GM21423 (cell line): ENCODE measurements around the gene STRAP.

Experiments
- ATAC-seq: cut with Tn5 transposase; IDR thresholded peaks from one replicate; pipeline ENCODE4 v1.9.1; 2021; ENCODE audit warnings: mild to moderate bottlenecking, moderate library complexity; ENCODE audit not compliant: unreplicated experiment

STRAP gene, protein sequence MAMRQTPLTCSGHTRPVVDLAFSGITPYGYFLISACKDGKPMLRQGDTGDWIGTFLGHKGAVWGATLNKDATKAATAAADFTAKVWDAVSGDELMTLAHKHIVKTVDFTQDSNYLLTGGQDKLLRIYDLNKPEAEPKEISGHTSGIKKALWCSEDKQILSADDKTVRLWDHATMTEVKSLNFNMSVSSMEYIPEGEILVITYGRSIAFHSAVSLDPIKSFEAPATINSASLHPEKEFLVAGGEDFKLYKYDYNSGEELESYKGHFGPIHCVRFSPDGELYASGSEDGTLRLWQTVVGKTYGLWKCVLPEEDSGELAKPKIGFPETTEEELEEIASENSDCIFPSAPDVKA

GRCh38 chr12:15882118-15882971 is at the start of gene STRAP:
TSS of gene STRAP (plus strand) at chr12:15882387. CDS start at chr12:15882708, 321 bp downstream.
- peak; percentile 97 for ATAC-seq

DNA sequence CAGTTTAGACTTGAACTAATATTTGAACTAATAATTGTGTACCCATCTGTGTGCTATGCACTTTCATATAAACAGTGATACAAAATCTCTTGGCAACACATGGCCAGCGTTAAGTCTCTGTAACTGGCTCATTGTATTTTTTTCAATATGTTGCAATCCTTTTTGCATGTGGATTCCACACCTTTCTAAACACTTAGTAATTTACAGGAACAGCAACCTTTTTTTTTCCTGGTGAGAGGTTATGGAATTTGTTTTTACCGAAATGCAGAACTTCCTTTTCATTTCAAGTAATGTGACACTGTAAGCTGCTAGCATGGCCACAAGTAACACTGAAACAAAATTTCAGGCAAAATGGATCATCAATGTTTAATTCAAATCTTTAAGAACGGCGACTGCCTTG is 47.6 kb upstream of the STRAP start:
- no peak for ATAC-seq

DNA sequence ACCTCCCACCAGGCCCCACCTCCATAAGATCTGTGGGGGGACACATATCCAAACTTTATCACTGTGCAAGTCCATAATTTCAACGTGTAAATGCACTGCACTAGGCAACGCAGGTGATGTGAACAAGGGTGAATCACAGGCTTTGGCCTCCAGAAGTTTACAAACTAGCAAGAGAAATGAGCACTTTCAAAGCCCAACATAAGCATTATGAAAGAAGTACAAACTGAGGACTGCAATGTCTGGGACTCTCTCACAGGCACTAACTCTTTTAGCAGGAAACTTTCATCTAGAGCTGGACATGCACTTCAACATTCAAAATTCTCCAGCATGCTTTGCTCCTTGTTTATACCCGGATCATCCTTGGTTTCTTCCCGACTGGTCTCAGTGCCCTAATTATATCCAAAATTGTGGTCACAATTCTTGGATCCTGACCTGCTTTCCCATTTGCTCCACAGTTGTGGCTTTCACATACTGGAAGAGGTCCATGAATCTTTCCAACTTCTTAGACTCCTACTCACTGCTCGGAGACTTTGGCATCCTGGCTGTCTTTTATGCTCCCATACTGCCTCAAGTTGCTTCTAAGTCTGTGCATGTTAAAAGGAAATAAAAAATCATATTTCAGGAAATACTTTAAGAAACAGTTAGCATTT is 44.9 kb upstream of the STRAP start:
- ATAC-seq, result no peak

DNA sequence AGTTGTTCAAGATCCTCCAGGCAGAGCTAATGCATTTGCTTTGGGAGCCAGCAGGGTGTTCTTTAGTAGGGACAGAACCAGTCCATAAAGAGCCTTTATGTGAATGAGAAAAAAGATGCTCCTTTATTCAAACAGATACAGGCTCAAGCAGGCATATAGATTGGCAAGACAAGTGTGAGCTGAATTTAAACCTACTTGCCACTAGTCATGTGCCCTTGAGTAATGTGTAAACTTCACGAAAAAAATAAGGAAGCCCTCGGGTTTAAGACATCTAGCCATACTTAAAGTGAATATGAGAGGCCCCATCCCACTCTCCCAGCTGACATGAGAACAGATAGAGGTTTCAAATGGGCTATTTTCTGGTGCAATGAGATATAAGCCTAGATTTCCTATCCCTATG is 43.1 kb upstream of the STRAP start:
- ATAC-seq, result no peak

- ATAC-seq, result no peak
Measured at GRCh38 chr12:15839682-15840081, 42.5 kb upstream of the STRAP start.

DNA sequence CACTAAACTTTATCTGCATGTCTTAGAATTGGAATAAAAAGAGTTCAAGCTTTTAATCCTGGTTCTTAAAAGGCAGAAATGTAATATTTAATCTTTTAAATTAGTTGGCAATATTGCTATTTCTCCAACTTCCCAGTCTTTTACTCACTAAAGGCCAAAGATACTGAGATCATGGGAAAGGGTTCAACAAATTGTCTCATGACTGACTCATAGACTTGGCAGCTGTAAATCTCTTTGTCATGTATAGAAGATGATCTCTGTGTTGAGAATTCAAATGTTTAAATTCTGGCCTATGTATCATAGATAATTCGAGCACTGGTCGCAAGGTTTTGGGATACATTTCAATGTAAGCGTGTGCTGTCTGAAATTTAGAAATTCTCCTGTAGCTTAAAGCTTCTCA is 40.1 kb upstream of the STRAP start:
- ATAC-seq, result no peak

DNA sequence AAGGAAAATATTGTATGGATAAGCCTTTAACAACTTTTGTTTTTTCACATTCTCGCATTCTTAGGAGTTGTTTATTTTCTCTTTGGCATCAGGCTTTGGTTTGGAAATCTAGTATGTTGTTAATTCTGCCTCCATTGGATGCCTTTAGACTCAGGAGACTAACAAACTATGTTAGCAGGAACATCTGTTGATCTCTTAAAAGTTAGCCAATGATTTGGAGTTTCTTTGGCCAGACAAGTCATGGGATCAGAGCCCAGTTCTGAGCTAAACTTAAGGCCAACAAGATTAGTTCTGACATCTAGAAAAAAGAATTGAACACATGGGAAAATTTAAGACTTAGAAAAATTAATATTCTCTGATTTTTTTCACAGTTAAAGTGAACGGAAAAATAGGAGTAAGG is 35.3 kb upstream of the STRAP start:
- no peak for ATAC-seq

DNA sequence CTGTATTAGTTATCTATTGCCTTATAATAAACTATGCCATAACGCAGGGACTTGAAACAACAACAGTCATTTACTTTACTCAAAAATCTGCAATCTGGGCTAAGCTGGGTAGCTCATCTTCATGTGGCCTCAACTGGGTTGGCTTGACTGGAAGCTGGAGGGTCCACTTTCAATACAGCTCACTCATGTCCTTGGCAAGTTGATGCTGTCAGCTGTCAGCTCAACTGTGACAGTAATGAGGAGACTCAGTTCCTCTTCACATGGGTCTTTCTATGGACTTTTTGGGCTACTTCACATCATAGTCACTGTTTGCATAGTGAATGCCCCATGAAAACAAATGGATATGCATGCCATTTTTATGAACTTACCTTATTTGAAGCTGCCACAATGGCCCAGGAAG is 33.6 kb upstream of the STRAP start:
- ATAC-seq, result no peak

GRCh38 chr12:15851045-15851620 is 31.1 kb upstream of the STRAP start:
- ATAC-seq, result no peak

GRCh38 chr12:15851919-15852318 is 30.3 kb upstream of the STRAP start:
- no peak for ATAC-seq

- no peak for ATAC-seq
Measured at GRCh38 chr12:15852383-15852782, 29.8 kb upstream of the STRAP start.

DNA sequence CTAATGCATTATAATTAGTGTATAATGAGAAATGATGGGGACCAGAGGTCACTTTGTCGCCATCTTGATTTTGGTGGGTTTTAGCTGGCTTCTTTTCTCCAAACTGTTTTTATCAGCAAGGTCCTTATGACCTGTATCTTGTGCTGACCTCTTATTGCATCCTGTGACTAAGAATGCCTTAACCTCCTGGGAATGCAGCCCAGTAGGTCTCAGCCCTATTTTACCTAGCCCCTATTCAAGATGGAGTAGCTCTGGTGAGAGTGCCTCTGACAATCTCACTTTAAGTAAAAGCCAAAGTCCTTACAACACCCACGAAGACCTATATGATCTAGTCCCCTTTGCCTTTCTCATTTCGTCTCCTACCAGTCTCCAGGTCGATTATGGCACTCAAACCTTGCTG is 28.3 kb upstream of the STRAP start:
- no peak for ATAC-seq

- no peak for ATAC-seq
Measured at GRCh38 chr12:15854916-15855315, 27.3 kb upstream of the STRAP start.

DNA sequence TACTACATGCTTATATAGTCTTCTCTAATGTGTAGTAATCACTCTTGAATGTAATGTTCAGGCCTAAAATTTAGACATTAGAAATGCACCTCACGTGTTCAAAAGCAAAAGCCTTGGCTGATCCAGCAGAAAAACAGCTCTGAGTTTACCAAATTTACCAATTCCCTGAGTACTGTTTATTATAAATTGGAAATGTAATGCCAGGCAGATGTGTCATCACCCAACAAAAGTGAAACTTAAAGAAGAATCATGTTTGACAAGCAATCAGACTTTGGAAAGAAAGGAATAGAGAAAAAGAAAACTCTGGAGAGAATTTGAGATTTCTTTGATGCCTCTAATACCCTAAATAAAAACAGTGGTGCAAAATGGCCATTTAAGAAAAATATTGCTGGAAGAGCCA is 26.5 kb upstream of the STRAP start:
- ATAC-seq, result no peak

- no peak for ATAC-seq
Measured at GRCh38 chr12:15856097-15856982, 25.8 kb upstream of the STRAP start.

GRCh38 chr12:15858353-15858752 is 23.8 kb upstream of the STRAP start:
- no peak for ATAC-seq

DNA sequence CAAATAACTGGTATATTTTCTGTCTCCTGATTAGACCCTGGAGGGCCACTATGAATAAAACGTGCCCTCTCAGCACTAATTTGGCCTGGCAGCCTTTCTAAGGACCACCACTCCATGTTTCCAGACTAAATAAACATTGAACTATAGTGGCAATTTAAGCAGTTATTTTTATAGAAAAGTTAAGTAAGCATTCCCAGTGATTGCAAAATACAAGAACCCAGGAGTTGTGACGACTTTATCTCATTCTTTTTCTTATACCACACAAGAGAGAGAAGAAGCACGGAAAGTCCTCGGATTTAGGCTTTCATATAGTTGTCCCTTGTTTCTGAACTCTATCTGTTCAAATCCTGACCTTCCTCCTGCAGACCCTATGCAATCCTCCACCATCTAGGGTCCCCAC is 23.1 kb upstream of the STRAP start:
- ATAC-seq, result no peak

DNA sequence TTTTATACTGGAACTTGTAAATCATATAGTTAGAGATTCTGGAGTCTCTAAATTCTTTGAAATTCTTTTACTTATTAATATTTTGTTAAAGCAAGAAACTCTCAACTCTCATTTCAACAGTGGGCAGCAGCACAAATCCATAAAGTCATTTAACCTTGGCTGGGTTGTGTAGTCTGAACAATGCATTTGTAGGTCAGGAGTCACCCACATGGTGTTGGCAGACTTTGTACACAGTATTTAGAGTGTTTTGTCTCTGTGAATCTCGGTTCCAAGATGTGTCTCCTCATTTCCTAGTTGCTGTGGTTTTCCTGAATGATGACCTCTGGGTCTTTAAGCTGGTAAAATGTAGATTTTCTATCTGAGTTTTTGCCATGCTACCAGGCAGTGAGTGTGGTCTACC is 20.8 kb upstream of the STRAP start:
- ATAC-seq, result no peak

- ATAC-seq, result no peak
Measured at GRCh38 chr12:15862840-15863239, 19.3 kb upstream of the STRAP start.

- no peak for ATAC-seq
Measured at GRCh38 chr12:15863372-15863771, 18.8 kb upstream of the STRAP start.
